ENCODE measurements around the gene JAKMIP3. TPM values are rescaled to one million over a fixed set of nuclear protein-coding genes. Genes with fewer than 3 reads are reported as not detected.

JAKMIP3 gene
- polyA plus RNA-seq, 3 donors from 2014 or later, result not detected

DNA sequence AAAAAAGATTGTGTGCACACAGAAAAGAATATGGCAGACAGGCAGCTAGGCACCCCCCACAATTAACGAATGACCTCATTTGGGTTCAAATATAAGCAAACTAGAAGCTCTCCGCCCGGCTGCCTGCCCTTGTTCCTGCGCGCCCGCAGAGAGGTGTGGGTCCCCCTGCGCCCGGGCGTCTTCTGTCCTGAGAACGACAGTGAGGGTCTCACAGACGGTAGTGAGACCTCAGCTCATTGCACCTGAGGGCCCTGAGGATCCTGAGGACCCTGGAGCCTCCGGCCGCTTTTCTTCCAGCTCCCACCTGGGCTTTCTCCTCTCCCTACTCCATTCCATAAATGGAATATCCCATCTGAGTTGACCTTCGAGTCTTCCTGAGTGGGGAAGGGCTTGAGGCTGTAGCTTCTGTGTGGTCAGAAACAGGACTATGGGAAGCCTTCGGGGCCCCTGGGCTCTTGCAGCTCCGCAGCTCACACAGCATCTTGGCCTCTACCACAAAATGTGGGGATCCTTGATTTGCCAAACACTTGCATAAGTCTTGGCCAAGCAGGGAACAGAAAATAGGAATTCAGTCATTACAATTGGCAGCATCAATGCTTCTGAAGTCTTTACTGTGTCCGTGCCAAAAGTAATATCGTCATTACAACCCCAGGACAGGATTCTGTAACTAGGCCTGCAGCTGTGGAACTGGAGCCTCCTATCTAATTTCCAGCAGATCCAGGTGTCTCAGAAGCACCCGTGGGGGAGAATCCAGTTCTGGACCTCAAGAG, 43.8 kb downstream of the JAKMIP3 start:
- DNase-seq, result no peak
- Mint-ChIP-seq H3K36me3 (no peaks in the 10 kb centered on the region), H3K27me3 (ENCODE audit: low read depth in 3 of 3) (peaks cover 0 to 2% (median 0%) of the 10 kb centered on the region in 3 donors), H3K4me3 (no peak overlapping the region), H3K9me3 (no peaks in the 10 kb centered on the region), H3K4me1 (no peaks in the 10 kb centered on the region), H3K27ac (no peak overlapping the region)

- Mint-ChIP-seq H3K36me3 (no peaks in the 10 kb centered on the region), H3K4me1 (no peaks in the 10 kb centered on the region), H3K9me3 (no peaks in the 10 kb centered on the region), H3K27ac (no peak overlapping the region), H3K4me3 (no peak overlapping the region), H3K27me3 (ENCODE audit: low read depth in 3 of 3) (peaks cover 0 to 2% (median 0%) of the 10 kb centered on the region in 3 donors)
- DNase-seq, result no peak
Observed at GRCh38 chr10:132110111-132110521, 44.4 kb downstream of the JAKMIP3 start.

DNA sequence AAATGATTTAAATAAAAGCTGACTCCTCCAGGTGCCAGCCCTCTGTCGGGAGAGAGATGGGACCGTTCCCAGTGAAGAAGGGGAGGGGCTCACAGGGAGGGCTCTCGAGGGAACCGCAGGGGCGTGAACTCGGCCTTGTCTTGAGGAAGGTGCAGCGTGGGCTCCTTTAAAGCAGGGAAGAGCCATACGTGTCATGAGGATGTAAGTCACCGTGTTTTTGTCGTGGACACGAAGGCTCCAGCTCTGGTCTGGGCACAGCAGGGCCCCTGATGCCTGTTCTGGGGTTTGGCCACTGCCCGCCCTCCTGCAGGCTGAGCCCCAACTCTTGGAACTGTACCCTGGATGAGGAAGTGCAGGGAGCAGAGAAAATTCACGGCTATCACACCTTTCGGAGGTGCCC, 45.0 kb downstream of the JAKMIP3 start:
- H3K36me3 Mint-ChIP-seq, result no peaks in the 10 kb centered on the region
- no peak overlapping the region for H3K27ac Mint-ChIP-seq
- no peak overlapping the region for H3K4me3 Mint-ChIP-seq
- no peaks in the 10 kb centered on the region for H3K4me1 Mint-ChIP-seq
- no peaks in the 10 kb centered on the region for H3K9me3 Mint-ChIP-seq
- no peak for DNase-seq
- peaks cover 0 to 2% (median 0%) of the 10 kb centered on the region in 3 donors for H3K27me3 Mint-ChIP-seq (ENCODE audit: low read depth in 3 of 3)

DNA sequence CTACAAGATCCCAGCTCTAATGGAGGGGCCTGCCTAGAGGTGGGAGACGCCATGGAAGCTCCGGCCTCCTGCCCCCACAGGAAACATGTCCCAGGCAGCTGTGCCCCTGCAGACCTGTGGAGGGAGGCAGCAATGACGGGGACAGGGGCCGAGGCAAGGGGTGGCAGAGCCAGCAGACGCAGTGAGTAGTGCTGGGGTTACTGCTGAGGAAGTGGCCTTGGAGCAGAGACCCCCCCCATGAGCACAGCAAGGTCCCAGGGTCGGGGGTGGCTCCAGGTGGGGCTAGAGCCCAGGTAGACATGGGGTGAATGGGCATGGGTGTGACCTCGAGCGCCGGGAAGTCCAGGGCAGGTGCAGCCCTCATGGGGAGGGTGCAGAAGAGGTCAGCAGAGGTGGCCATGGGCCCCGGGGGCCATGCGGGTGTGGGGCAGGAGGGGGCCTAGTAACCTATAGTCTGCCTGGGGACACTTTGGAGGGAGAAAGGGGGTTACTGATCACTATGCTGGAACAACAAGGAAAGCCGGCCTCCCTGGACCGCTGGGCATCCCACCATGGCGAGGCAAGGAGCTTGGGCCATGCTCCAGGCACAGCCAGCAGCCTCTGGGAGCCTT, 45.5 kb downstream of the JAKMIP3 start:
- Mint-ChIP-seq H3K9me3 (no peaks in the 10 kb centered on the region), H3K4me1 (no peaks in the 10 kb centered on the region), H3K27ac (no peak overlapping the region), H3K4me3 (no peak overlapping the region), H3K36me3 (no peaks in the 10 kb centered on the region), H3K27me3 (ENCODE audit: low read depth in 3 of 3) (no peaks in the 10 kb centered on the region)
- no peak for DNase-seq

DNA sequence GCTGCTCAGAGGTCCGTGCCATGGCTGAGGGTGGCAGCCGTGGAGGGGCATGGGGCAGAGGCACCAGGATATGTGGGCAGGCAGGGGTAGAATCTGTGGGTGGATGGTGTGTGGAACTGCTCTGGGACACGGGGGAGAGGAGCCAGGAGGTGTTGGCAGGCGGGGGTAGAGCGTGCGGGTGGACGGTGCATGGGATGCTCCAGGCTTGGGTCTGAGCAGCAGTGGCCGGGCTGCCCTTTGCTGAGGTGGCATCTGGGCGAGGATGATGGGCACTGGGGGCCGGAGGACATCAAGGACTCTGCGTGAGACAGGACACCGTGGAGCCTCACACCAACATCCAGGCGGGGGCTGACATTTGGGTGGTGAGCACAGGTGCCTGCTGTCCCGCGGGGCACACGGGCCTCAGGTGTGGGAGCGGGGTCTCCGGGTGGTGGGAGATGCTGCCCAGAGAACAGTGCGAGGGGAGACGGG, 46.2 kb downstream of the JAKMIP3 start:
- Mint-ChIP-seq H3K9me3 (no peaks in the 10 kb centered on the region), H3K27ac (no peak overlapping the region), H3K27me3 (ENCODE audit: low read depth in 3 of 3) (peaks cover 0 to under 1% (median 0%) of the 10 kb centered on the region in 3 donors), H3K4me3 (no peak overlapping the region), H3K4me1 (no peaks in the 10 kb centered on the region), H3K36me3 (no peaks in the 10 kb centered on the region)
- no peak for DNase-seq

DNA sequence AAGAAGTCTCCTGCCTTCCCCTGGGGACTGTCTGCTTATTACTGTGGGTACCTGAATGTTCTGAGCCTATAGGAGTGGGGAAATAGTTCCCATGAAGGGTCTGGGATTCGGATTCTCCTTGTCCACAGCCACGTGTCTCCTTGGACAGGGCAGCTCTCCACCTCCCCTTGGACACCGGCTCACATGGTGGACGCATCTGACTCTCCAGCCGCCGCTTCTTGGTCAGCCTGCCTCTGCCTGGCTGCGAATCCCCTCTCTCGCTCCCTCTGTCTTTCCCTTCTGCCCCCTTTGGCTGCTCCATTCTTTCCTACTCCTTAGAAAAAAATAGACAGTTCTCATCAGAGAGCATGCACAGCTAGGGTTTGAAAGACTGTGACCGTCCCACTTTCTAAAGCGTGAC, 46.9 kb downstream of the JAKMIP3 start:
- no peak for DNase-seq
- Mint-ChIP-seq H3K27me3 (ENCODE audit: low read depth in 3 of 3) (peaks cover 0 to 2% (median 0%) of the 10 kb centered on the region in 3 donors), H3K4me1 (no peaks in the 10 kb centered on the region), H3K4me3 (no peak overlapping the region), H3K27ac (no peak overlapping the region), H3K36me3 (no peaks in the 10 kb centered on the region), H3K9me3 (no peaks in the 10 kb centered on the region)

- Mint-ChIP-seq H3K27me3 (ENCODE audit: low read depth in 3 of 3) (peaks cover 0 to 2% (median 0%) of the 10 kb centered on the region in 3 donors), H3K9me3 (no peaks in the 10 kb centered on the region), H3K36me3 (no peaks in the 10 kb centered on the region), H3K27ac (no peak overlapping the region), H3K4me1 (no peaks in the 10 kb centered on the region), H3K4me3 (no peak overlapping the region)
- DNase-seq, result no peak
Observed at GRCh38 chr10:132113206-132113605, 47.5 kb downstream of the JAKMIP3 start.

- Mint-ChIP-seq H3K4me1 (no peaks in the 10 kb centered on the region), H3K4me3 (no peak overlapping the region), H3K36me3 (no peaks in the 10 kb centered on the region), H3K27ac (no peak overlapping the region), H3K27me3 (ENCODE audit: low read depth in 3 of 3) (peaks cover 0 to 2% (median 0%) of the 10 kb centered on the region in 3 donors), H3K9me3 (no peaks in the 10 kb centered on the region)
- no peak for DNase-seq
Observed at GRCh38 chr10:132113766-132114365, 48.1 kb downstream of the JAKMIP3 start.

GRCh38 chr10:132114953-132115520, 49.3 kb downstream of the JAKMIP3 start:
- Mint-ChIP-seq H3K27me3 (ENCODE audit: low read depth in 3 of 3) (peaks cover 0 to 2% (median 0%) of the 10 kb centered on the region in 3 donors), H3K4me3 (no peak overlapping the region), H3K4me1 (no peaks in the 10 kb centered on the region), H3K9me3 (no peaks in the 10 kb centered on the region), H3K36me3 (no peaks in the 10 kb centered on the region), H3K27ac (no peak overlapping the region)
- DNase-seq, result no peak

Other genes with a start within 250 kb of the JAKMIP3 start
- 10 to 100 TPM; 24.7 to 33.4 (median 30.6) TPM for gene PPP2R2D, start 164.9 kb upstream of the JAKMIP3 start, polyA plus RNA-seq
- gene BNIP3, start 84.0 kb upstream of the JAKMIP3 start, polyA plus RNA-seq, result 10 to 100 TPM in 1 of 3 donors, 1 to 10 TPM in 2; 8.7 to 17.8 (median 9.0) TPM
- gene DPYSL4, start 121.0 kb downstream of the JAKMIP3 start, polyA plus RNA-seq, result not detected
- gene STK32C, start 242.0 kb downstream of the JAKMIP3 start, polyA plus RNA-seq, result 10 to 100 TPM in 2 of 3 donors, 1 to 10 TPM in 1; 6.3 to 14.2 (median 13.7) TPM